Right ventricle myocardium superior (tissue), 1 donor: Measurements from ENCODE around the gene RUSF1. TPM values are rescaled to one million over a fixed set of nuclear protein-coding genes. Genes with fewer than 3 reads are reported as not detected.
A peak's percentile ranks its signal among the peaks of the same experiment; 100 is the strongest.
"Not testable (repeated sequence)": the region's sequence is repeated elsewhere in the genome, so short reads cannot be mapped to it uniquely, and the experiment has no call there.

ENCODE experiments used
- ATAC-seq: fragments of 200-7000 bp; cut with Tn5 transposase; one replicate; pipeline ENCODE4 v1.9.1; 2020; ENCODE audit warnings: mild to moderate bottlenecking; ENCODE audit not compliant: poor library complexity
- DNase-seq: peaks from one replicate; pipeline ENCODE4 v3.0.0-alpha.2; 2020
- intact Hi-C: fragments of 100-400 bp; cut with DNase I; formaldehyde crosslinking; loops from one replicate; pipeline ENCODE4 v1.11.2; 2022
- total RNA-seq: library from RNA; stranded (reverse); fragmentation: NEBNext Ultra II Directional; extraction: Animal tissue kit (Norgen Biotek cat#: 25700); gene quantifications from one replicate; pipeline ENCODE4 v1.2.1, GENCODE V29; 2021
- donor health status: DM: no; HTN: yes; CAD: no; lungs with severe emphysema.

Gene RUSF1
- total RNA-seq, 1 donor from 2014 or later: 20.1 TPM

GRCh38 chr16:31489616-31490584, 18.3 kb downstream of the RUSF1 start:
- intact Hi-C loops: no loop called here
- DNase-seq (no peak), ATAC-seq (no peak)

GRCh38 chr16:31489298-31489564, 19.0 kb downstream of the RUSF1 start:
- DNase-seq (no peak), ATAC-seq (no peak)
- intact Hi-C loops: no loop called here

- intact Hi-C loops: no loop called here
- DNase-seq (no peak), ATAC-seq (peak; percentile 46)
These were observed 19.5 kb downstream of the RUSF1 start for GRCh38 chr16:31488468-31489297.

- DNase-seq (peak; percentile 72), ATAC-seq (peak; percentile 76)
- intact Hi-C loops: no loop called here
These were observed 20.3 kb downstream of the RUSF1 start for GRCh38 chr16:31487720-31488467.

GRCh38 chr16:31487071-31487719, 21.0 kb downstream of the RUSF1 start:
- DNase-seq (no peak), ATAC-seq (peak; percentile 2)
- intact Hi-C loops: no loop called here

- intact Hi-C loops: no loop called here
- no peak for ATAC-seq
- DNase-seq: no peak
These were observed 22.1 kb downstream of the RUSF1 start for GRCh38 chr16:31486045-31486444.

GRCh38 chr16:31485571-31485970, 22.6 kb downstream of the RUSF1 start:
- ATAC-seq: no peak
- intact Hi-C loops: no loop called here
- DNase-seq: no peak

- DNase-seq: no peak
- intact Hi-C loops: no loop called here
These were observed 23.6 kb downstream of the RUSF1 start for GRCh38 chr16:31484491-31485171.

GRCh38 chr16:31484048-31484447, 24.1 kb downstream of the RUSF1 start:
- intact Hi-C loops, ATAC-seq, DNase-seq: not testable (repeated sequence)

More at GRCh38 chr16:31484491-31485171, 23.6 kb downstream of the RUSF1 start:
- ATAC-seq: no peak

- DNase-seq: no peak
- intact Hi-C loops: no loop called here
- no peak for ATAC-seq
These were observed 25.1 kb downstream of the RUSF1 start, which contains the start of gene SLC5A2 for GRCh38 chr16:31483081-31483480. SLC5A2 (plus strand) TSS chr16:31483123; CDS start chr16:31483137, 14 bp downstream.

- intact Hi-C loops: no loop called here
- DNase-seq (peak; percentile 68), ATAC-seq (no peak)
These were observed 27.2 kb downstream of the RUSF1 start for GRCh38 chr16:31480851-31481536.

- DNase-seq (no peak), ATAC-seq (no peak)
- intact Hi-C loops: no loop called here
These were observed 28.4 kb downstream of the RUSF1 start for GRCh38 chr16:31479751-31480150.

- intact Hi-C loops: no loop called here
- no peak for ATAC-seq
- DNase-seq: no peak
These were observed 29.2 kb downstream of the RUSF1 start for GRCh38 chr16:31478956-31479355.

- intact Hi-C loops: no loop called here
- DNase-seq (no peak), ATAC-seq (peak; percentile 7)
These were observed 30.7 kb downstream of the RUSF1 start for GRCh38 chr16:31477220-31478216.

GRCh38 chr16:31476303-31477219, 31.6 kb downstream of the RUSF1 start:
- DNase-seq (peak; percentile 86), ATAC-seq (peak; percentile 34)
- intact Hi-C loops: no loop called here
